SK-N-MC (cell line): Measurements from ENCODE around the gene CPB1.
A peak's percentile ranks its signal among the peaks of the same experiment; 100 is the strongest.

Experiments used
- DNase-seq: peaks from one replicate; pipeline ENCODE4 v3.0.0-alpha.2; 2011; ENCODE audit warnings: low read depth, low spot score
- H3K27ac ChIP-seq: fragments of 200-600 bp; sonication (generic); 2 replicates; pipeline ENCODE4 v1.5.1; 2016; ENCODE audit warnings: mixed run types
- H3K36me3 ChIP-seq: fragments of 200-600 bp; sonication (generic); 2 replicates; pipeline ENCODE4 v1.6.1; 2017; ENCODE audit warnings: antibody characterized with exemption, low read length, mixed read lengths; ENCODE audit not compliant: insufficient read depth
- H3K4me3 ChIP-seq: fragments of 200-600 bp; sonication (generic); 2 replicates; pipeline ENCODE4 v1.5.1; 2016
- H3K9ac ChIP-seq: fragments of 200-600 bp; sonication (generic); 2 replicates; pipeline ENCODE4 v1.8.0; 2017; ENCODE audit warnings: mixed run types, mixed read lengths; ENCODE audit not compliant: insufficient read length
- H3K9me3 ChIP-seq: fragments of 200-600 bp; sonication (generic); 2 replicates; pipeline ENCODE4 v1.6.1; 2017; ENCODE audit warnings: low read depth, mild to moderate bottlenecking, antibody characterized with exemption, low read length, moderate library complexity, mixed read lengths
- EZH2 ChIP-seq: fragments of 200-600 bp; sonication (generic); IDR thresholded peaks from one replicate; pipeline ENCODE4 v1.6.1; 2017; ENCODE audit warnings: antibody characterized with exemption
- FOXP2 ChIP-seq: optimal IDR thresholded peaks from 2 replicates; pipeline ENCODE3; 2011; ENCODE audit warnings: mild to moderate bottlenecking, moderate library complexity; ENCODE audit not compliant: insufficient read depth; ENCODE audit errors: extremely low read length, control extremely low read depth
- POLR2AphosphoS5 ChIP-seq: IDR thresholded peaks from 2 replicates; pipeline ENCODE4 v1.6.1; 2012; ENCODE audit warnings: mild to moderate bottlenecking, low read depth, low read length, borderline replicate concordance

The CPB1 gene

GRCh38 chr3:148906667-148907066 lies 79.1 kb downstream of the CPB1 start:
- Histone ChIP-seq H3K9ac (peak overlapping the region; percentile 60), H3K36me3 (no peaks in the 10 kb centered on the region), H3K4me3 (0 out of 2 replicates have a peak overlapping the region, but pooled peaks have one; percentile 11), H3K27ac (peak overlapping the region; percentile 78), H3K9me3 (no peaks in the 10 kb centered on the region)
- no peak for DNase-seq
- TF ChIP-seq FOXP2, result no peak
- TF ChIP-seq EZH2, result no peak
- no peak for TF ChIP-seq POLR2AphosphoS5
